HG03135 (cell line): Measurements from ENCODE around the gene RAPGEF4.

ENCODE experiments used
- ATAC-seq: cut with Tn5 transposase; IDR thresholded peaks from one replicate; pipeline ENCODE4 v1.9.1; 2021; ENCODE audit warnings: mild to moderate bottlenecking, moderate library complexity; ENCODE audit not compliant: unreplicated experiment

Gene RAPGEF4

GRCh38 chr2:172928756-172929155 is 193.1 kb downstream of the RAPGEF4 start:
- ATAC-seq, result no peak

GRCh38 chr2:172929644-172930043 is 194.0 kb downstream of the RAPGEF4 start:
- no peak for ATAC-seq

GRCh38 chr2:172930871-172931255 is 195.2 kb downstream of the RAPGEF4 start:
- no peak for ATAC-seq

GRCh38 chr2:172931256-172931894 is 195.7 kb downstream of the RAPGEF4 start:
- no peak for ATAC-seq

- ATAC-seq, result no peak
These were observed 196.4 kb downstream of the RAPGEF4 start for GRCh38 chr2:172931918-172932520.

GRCh38 chr2:172937884-172938712 is 202.5 kb downstream of the RAPGEF4 start:
- no peak for ATAC-seq

- ATAC-seq, result no peak
These were observed 203.2 kb downstream of the RAPGEF4 start for GRCh38 chr2:172938713-172939375.

GRCh38 chr2:172943539-172943938 is 207.9 kb downstream of the RAPGEF4 start:
- no peak for ATAC-seq

- no peak for ATAC-seq
These were observed 208.6 kb downstream of the RAPGEF4 start for GRCh38 chr2:172944022-172944793.

GRCh38 chr2:172944794-172945509 is 209.3 kb downstream of the RAPGEF4 start:
- ATAC-seq, result no peak

GRCh38 chr2:172945510-172945850 is 209.8 kb downstream of the RAPGEF4 start:
- no peak for ATAC-seq

GRCh38 chr2:172947461-172948153 is 212.0 kb downstream of the RAPGEF4 start:
- ATAC-seq, result no peak

- ATAC-seq, result no peak
These were observed 213.9 kb downstream of the RAPGEF4 start for GRCh38 chr2:172949522-172949921.

- no peak for ATAC-seq
These were observed 214.9 kb downstream of the RAPGEF4 start for GRCh38 chr2:172950565-172950964.

- ATAC-seq, result no peak
These were observed 215.9 kb downstream of the RAPGEF4 start for GRCh38 chr2:172951554-172951953.

GRCh38 chr2:172953411-172953810 is 217.8 kb downstream of the RAPGEF4 start:
- ATAC-seq, result no peak

GRCh38 chr2:172953970-172954852 is 218.6 kb downstream of the RAPGEF4 start:
- ATAC-seq, result no peak

GRCh38 chr2:172955587-172955986 is 219.9 kb downstream of the RAPGEF4 start:
- ATAC-seq, result no peak

GRCh38 chr2:172957734-172958133 is 222.1 kb downstream of the RAPGEF4 start:
- no peak for ATAC-seq
